Right lobe of liver (tissue), 4 donors: Measurements from ENCODE around the gene DNAJB6.

Experiments
- CTCF ChIP-seq, 4 donors: fragments of 200-600 bp in 3 of 4; fragments of 450-650 bp in 1 of 4; IDR thresholded peaks; one replicate each; pipeline versions ENCODE4 v1.5.1 to v1.8.0; 2016 to 2022; ENCODE audit warnings: antibody characterized with exemption in 4 of 4, mild to moderate bottlenecking in 2 of 4
- POLR2A ChIP-seq: fragments of 450-650 bp; IDR thresholded peaks from one replicate; pipeline ENCODE4 v1.6.1; 2017; ENCODE audit warnings: antibody characterized with exemption, mild to moderate bottlenecking
- donor health status: DM: no; HTN: no; CAD: no.
- donor health status: DM: no; HTN: no; CAD: no.
- donor health status: DM: no; HTN: yes; CAD: no.

DNA sequence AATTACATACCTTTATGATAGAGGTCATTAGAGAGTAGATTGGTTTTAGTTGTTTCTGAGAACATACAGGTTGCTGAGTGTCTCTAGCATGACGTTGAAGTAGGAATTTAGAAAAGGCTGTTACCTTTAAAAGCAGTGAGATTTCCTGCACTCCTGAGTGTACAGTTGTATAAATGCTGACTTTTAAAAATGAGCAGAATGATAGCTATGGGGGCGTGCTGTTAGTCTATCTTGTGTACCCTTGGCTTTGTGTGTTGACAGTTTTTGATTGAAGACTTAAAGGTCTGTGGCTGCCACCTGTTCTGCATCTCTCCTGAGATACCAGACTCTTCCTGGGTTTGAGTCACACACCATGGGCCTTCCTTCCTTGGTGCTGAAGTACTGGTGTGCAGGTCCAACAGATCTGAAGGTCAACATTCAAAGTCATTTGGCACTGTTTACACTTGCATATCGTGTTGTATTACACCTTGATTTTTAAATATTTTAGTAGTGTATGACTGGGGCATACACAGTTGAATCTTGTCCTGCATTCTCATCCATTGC is 23.8 kb downstream of the DNAJB6 start:
- no peak for TF ChIP-seq CTCF (IDR thresholded peaks at IDR 0.05)
- TF ChIP-seq POLR2A: no peak
